HCT116 (cell line): ENCODE measurements around the gene GLRX3. TPM values are rescaled to one million over a fixed set of nuclear protein-coding genes. Genes with fewer than 3 reads are reported as not detected.

ENCODE experiments used
- ATAC-seq: fragments of 200-7000 bp; cut with Tn5 transposase; 2 replicates; pipeline ENCODE4 v1.9.1; 2020; ENCODE audit warnings: mild to moderate bottlenecking, moderate library complexity
- BruUV-seq: library from RNA; stranded (reverse); fragments of 400-500 nt; replicated peaks from 2 replicates; lab custom pipeline; 2021; lab: Mats Ljungman, UMichigan
- CTCF ChIA-PET: fragments of 300-600 bp; sonication (Branson Sonifier 250); formaldehyde crosslinking; loops from one replicate; lab custom pipeline; 2021; ENCODE audit warnings: antibody characterized with exemption; lab: Charles Lee
- POLR2A ChIA-PET: fragments of 300-600, 350-600 bp; sonication (Branson Sonifier 250); formaldehyde crosslinking; loops from one replicate; lab custom pipeline; 2021; ENCODE audit warnings: antibody characterized with exemption; lab: Charles Lee
- RAD21 ChIA-PET, 2 experiments: fragments of 300-600 bp; sonication (Branson Sonifier 250); formaldehyde crosslinking; loops; one replicate each; lab custom pipeline; 2023; ENCODE audit warnings: low total read pairs in 2 of 2; ENCODE audit not compliant: uncharacterized antibody in 2 of 2, unreplicated experiment in 2 of 2, low non-redundant PET in 1 of 2; lab: Charles Lee
- DNase-seq: peaks from one replicate; pipeline ENCODE4 v3.0.0-alpha.2; 2010; ENCODE audit warnings: low read depth, low spot score
- H2AFZ ChIP-seq: fragments of 200-600 bp; shearing (Covaris generic), sonication (generic); 2 replicates; pipeline ENCODE4 v1.6.1; 2017; ENCODE audit warnings: low read depth, mixed run types, mixed read lengths, antibody characterized with exemption, low read length; ENCODE audit not compliant: poor library complexity, severe bottlenecking
- H3K27ac ChIP-seq: 2 replicates; pipeline ENCODE4 v1.5.1; 2012; ENCODE audit warnings: low read depth, low read length
- H3K27me3 ChIP-seq: fragments of 200-600 bp; sonication (generic); 2 replicates; pipeline ENCODE4 v1.6.1; 2016; ENCODE audit warnings: mixed run types, low read length, mixed read lengths; ENCODE audit not compliant: insufficient read depth
- H3K36me3 ChIP-seq, 2 experiments: fragments of 200-500 bp in 1 of 2; fragments of 200-600 bp in 1 of 2; sonication (Bioruptor generic) in 1 of 2; sonication (generic) in 1 of 2; 2 replicates each; pipeline versions ENCODE4 v1.5.1 to v1.6.1; 2014 to 2016; ENCODE audit warnings: low read length in 2 of 2, inconsistent platforms in 1 of 2, mixed read lengths in 1 of 2, mixed run types in 1 of 2; ENCODE audit not compliant: insufficient read depth in 2 of 2, control insufficient read depth in 1 of 2
- H3K4me1 ChIP-seq, 2 experiments: fragments of 200-600 bp in 1 of 2; sonication (generic) in 1 of 2; 2 replicates each; pipeline versions ENCODE4 v1.5.1 to v1.6.1; 2012 to 2017; ENCODE audit warnings: low read length in 2 of 2, inconsistent platforms in 1 of 2, mild to moderate bottlenecking in 1 of 2, mixed read lengths in 1 of 2, mixed run types in 1 of 2, moderate library complexity in 1 of 2; ENCODE audit not compliant: insufficient read depth in 2 of 2, control insufficient read depth in 1 of 2
- H3K4me2 ChIP-seq: fragments of 200-600 bp; sonication (generic); 2 replicates; pipeline ENCODE4 v1.6.1; 2017; ENCODE audit warnings: mixed run types, low read length, mixed read lengths
- H3K4me3 ChIP-seq, 2 experiments: fragments of 200-600 bp in 1 of 2; sonication (generic) in 1 of 2; replicated peaks in 1 of 2; 2 replicates each; pipeline ENCODE4 v1.5.1; 2011 to 2016; ENCODE audit warnings: low read length in 2 of 2, control low read depth in 1 of 2, low read depth in 1 of 2, mild to moderate bottlenecking in 1 of 2, mixed read lengths in 1 of 2, mixed run types in 1 of 2
- H3K79me2 ChIP-seq: fragments of 200-600 bp; sonication (generic); 2 replicates; pipeline ENCODE4 v1.6.1; 2017; ENCODE audit warnings: mild to moderate bottlenecking, mixed run types, low read length, moderate library complexity, mixed read lengths; ENCODE audit not compliant: insufficient read depth
- H3K9ac ChIP-seq: fragments of 200-600 bp; sonication (generic); 2 replicates; pipeline ENCODE4 v1.6.1; 2016; ENCODE audit warnings: low read length, mixed read lengths
- H3K9me2 ChIP-seq: fragments of 200-600 bp; sonication (generic), shearing (Covaris generic); 2 replicates; pipeline ENCODE4 v1.6.1; 2017; ENCODE audit warnings: mixed run types, mild to moderate bottlenecking, moderate library complexity; ENCODE audit not compliant: insufficient read depth
- H3K9me3 ChIP-seq, 2 experiments: fragments of 200-500 bp in 1 of 2; fragments of 200-600 bp in 1 of 2; sonication (Bioruptor generic) in 1 of 2; sonication (generic) in 1 of 2; 2 replicates each; pipeline ENCODE4 v1.6.1; 2014 to 2017; ENCODE audit warnings: low read length in 2 of 2, mixed read lengths in 2 of 2, inconsistent platforms in 1 of 2, low read depth in 1 of 2, mild to moderate bottlenecking in 1 of 2, mixed run types in 1 of 2, moderate library complexity in 1 of 2; ENCODE audit not compliant: control insufficient read depth in 1 of 2, insufficient read depth in 1 of 2
- H4K20me1 ChIP-seq: fragments of 200-600 bp; sonication (generic), shearing (Covaris generic); 2 replicates; pipeline ENCODE4 v1.6.1; 2017; ENCODE audit warnings: mixed run types, mild to moderate bottlenecking, moderate library complexity; ENCODE audit not compliant: insufficient read depth
- EGR1 ChIP-seq: IDR thresholded peaks from 2 replicates; pipeline ENCODE4 v1.6.1; 2012; ENCODE audit warnings: low read depth
- JUND ChIP-seq: IDR thresholded peaks from 2 replicates; pipeline ENCODE4 v1.6.1; 2012
- YY1 ChIP-seq: IDR thresholded peaks from 2 replicates; pipeline ENCODE4 v1.6.1; 2011; ENCODE audit warnings: low read length, low read depth, moderate library complexity, mild to moderate bottlenecking; ENCODE audit not compliant: insufficient replicate concordance; ENCODE audit errors: extremely low read depth
- ZFX ChIP-seq: fragments of 450-650 bp; IDR thresholded peaks from 2 replicates; pipeline ENCODE4 v1.6.1; 2017
- intact Hi-C: fragments of 100-400 bp; cut with micrococcal nuclease; formaldehyde crosslinking; loops from 2 replicates; pipeline ENCODE4 v1.10.0; 2022
- total RNA-seq: library from RNA; stranded (reverse); gene quantifications from one replicate; pipeline ENCODE4 v1.2.1, GENCODE V29; 2021; ENCODE audit not compliant: unreplicated experiment

GLRX3 gene
- total RNA-seq, 1 experiment from 2014 or later: 59.1 TPM

DNA sequence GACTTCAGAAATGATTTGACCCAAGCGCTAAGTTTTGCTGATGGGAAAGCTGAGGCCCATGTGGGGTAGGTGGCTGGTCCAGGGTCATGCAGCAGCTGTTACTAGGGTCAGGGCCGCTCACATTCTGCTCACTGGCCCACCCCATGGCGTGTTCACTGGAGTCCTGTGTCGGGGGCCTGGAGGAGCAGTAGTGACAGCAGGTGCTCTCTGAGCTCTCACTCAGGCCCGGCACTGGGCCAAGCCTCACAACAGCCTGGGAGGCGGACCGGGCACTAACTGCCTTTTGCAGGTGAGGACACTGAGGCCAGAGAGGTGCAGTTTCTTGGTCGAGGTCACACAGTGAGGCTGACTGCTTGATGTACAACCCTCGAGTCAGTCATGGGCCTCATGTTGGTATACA lies 82.7 kb downstream of the GLRX3 start:
- TF ChIP-seq YY1: no peak
- no peak for TF ChIP-seq EGR1
- TF ChIP-seq ZFX: no peak
- no peak for TF ChIP-seq JUND
- ATAC-seq (no peak), DNase-seq (no peak)
- H3K79me2 ChIP-seq: no peaks in the 10 kb centered on the region
- no peak overlapping the region for H3K4me3 ChIP-seq
- no peak overlapping the region for H3K27ac ChIP-seq
- H3K9ac ChIP-seq: no peak overlapping the region
- ChIA-PET CTCF (no interaction called here), POLR2A (no interaction called here), RAD21 (no interaction called here)
- no peak overlapping the region for H3K4me2 ChIP-seq
- no peaks in the 10 kb centered on the region for H3K4me1 ChIP-seq
- no peaks in the 10 kb centered on the region for H3K9me3 ChIP-seq
- no TSS peak for BruUV-seq
- no peak overlapping the region for H2AFZ ChIP-seq
- intact Hi-C loops: no loop called here
- H3K9me2 ChIP-seq: no peaks in the 10 kb centered on the region
- no peaks in the 10 kb centered on the region for H3K36me3 ChIP-seq
- no peaks in the 10 kb centered on the region for H4K20me1 ChIP-seq
- no peaks in the 10 kb centered on the region for H3K27me3 ChIP-seq

- ChIA-PET POLR2A (no interaction called here), RAD21 (no interaction called here), CTCF (no interaction called here)
- Histone ChIP-seq H3K9me3 (no peaks in the 10 kb centered on the region), H3K4me2 (no peak overlapping the region), H3K9ac (no peak overlapping the region), H3K4me1 (no peaks in the 10 kb centered on the region), H3K4me3 (no peak overlapping the region), H3K27ac (no peak overlapping the region), H4K20me1 (no peaks in the 10 kb centered on the region), H3K9me2 (no peaks in the 10 kb centered on the region), H3K36me3 (no peaks in the 10 kb centered on the region), H3K79me2 (no peaks in the 10 kb centered on the region), H3K27me3 (no peaks in the 10 kb centered on the region), H2AFZ (no peak overlapping the region)
- TF ChIP-seq EGR1: no peak
- BruUV-seq: no TSS peak
- no peak for DNase-seq
- ATAC-seq: no peak
- intact Hi-C loops: no loop called here
These were observed 84.3 kb downstream of the GLRX3 start for GRCh38 chr10:130220251-130221185.
